SK-N-MC (cell line): ENCODE data around the gene AGPAT3.

ENCODE experiments used
- EZH2 ChIP-seq: fragments of 200-600 bp; sonication (generic); IDR thresholded peaks from one replicate; pipeline ENCODE4 v1.6.1; 2017; ENCODE audit warnings: antibody characterized with exemption
- FOXP2 ChIP-seq: optimal IDR thresholded peaks from 2 replicates; pipeline ENCODE3; 2011; ENCODE audit warnings: mild to moderate bottlenecking, moderate library complexity; ENCODE audit not compliant: insufficient read depth; ENCODE audit errors: extremely low read length, control extremely low read depth
- POLR2AphosphoS5 ChIP-seq: IDR thresholded peaks from 2 replicates; pipeline ENCODE4 v1.6.1; 2012; ENCODE audit warnings: mild to moderate bottlenecking, low read depth, low read length, borderline replicate concordance

DNA sequence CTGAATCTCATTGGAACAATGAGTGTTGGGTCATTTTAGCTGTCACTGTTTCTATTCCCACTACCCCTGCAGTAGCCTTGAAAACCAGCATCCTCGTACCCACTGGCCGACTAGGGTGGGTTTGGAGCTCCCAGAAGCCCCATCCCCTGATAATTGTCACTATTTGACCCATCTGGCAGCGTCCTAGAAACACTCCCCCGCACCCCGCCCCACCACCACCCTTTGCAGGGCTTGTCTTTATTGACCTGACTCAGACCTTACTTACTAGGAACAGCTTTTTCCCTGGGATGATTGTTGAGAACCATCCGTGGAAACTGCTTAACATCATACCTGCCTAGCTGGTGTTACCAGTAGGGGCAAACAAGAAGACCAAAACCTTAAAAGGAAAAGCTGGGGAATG is 28.4 kb upstream of the AGPAT3 start:
- TF ChIP-seq POLR2AphosphoS5: no peak
- no peak for TF ChIP-seq EZH2
- no peak for TF ChIP-seq FOXP2
